HG03139 (cell line): ENCODE measurements around the gene PAX8.
"Not testable (repeated sequence)": the region's sequence is repeated elsewhere in the genome, so short reads cannot be mapped to it uniquely, and the experiment has no call there.

Experiments
- ATAC-seq: cut with Tn5 transposase; IDR thresholded peaks from one replicate; pipeline ENCODE4 v1.9.1; 2021; ENCODE audit not compliant: unreplicated experiment

The PAX8 gene

DNA sequence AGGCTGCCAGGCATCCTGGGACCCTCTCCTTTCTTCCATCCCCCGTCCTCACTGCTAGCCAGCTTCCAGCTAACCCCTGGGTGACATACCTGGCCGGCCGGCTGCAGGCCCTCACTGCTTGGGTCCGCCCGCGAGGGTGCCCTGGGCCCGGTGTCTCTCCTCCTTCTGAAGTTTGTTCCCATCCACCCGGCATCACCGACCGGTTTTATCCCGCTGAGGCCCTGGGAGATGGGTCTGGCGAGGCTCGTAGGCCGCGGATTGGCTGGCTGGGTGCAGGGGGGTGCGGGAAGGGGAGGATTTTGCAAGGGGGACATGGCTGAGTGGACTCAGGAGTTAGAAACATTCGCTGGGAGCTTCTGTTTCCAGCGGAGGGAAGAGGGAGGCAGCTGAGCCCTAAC lies at the start of gene PAX8:
PAX8 (minus strand) TSS at position 180 of the 398 bp plus-strand sequence. CDS start 527 bp downstream, outside the sequence.
- ATAC-seq = no peak

DNA sequence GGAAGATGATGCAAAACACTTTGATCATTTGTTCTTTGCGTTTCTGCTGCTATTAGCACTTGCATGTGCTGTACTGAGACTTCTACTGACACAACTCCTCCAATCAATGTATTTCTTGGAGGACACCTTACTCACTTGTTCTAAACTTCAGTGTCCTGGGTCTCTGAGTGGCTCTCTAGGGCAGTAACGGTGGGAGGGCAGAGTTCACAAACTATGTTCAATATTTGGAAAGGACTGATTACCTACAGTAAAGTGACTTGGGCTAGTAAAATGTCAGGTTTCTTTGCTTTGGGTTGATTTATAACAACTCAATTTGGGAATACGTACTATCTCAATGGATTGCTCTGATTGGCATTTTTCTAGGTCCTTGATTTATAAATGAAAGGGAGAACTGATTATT lies 49.3 kb upstream of the PAX8 start:
- ATAC-seq = no peak

DNA sequence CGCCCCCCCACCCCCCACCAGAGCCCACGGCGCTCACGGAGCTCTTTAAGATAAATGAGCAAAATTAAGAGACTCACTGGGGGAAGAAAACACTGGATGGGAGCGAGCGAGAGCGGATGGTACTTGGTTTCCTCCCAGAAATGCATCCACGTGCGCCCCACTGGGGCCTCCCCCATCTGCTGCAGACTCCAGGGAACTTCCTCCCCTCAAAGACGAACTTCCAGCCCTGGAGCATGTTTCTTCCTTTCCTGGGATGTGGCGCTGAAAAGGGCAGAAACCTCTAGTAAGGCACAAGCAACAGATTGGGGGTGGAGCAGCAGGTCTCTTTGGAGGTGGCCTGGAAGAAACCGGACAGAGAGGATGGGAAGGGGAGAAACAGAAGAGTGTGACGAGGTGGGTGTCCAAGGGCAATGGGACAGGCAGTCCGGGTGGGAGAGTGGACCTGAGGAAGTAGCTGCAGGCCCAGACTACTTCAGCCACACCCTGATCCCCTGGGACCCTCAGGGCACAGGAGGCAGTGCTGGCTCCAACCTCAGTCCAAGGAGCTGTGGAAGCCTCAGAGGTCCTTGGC lies 46.5 kb upstream of the PAX8 start:
- ATAC-seq = not testable (repeated sequence)

DNA sequence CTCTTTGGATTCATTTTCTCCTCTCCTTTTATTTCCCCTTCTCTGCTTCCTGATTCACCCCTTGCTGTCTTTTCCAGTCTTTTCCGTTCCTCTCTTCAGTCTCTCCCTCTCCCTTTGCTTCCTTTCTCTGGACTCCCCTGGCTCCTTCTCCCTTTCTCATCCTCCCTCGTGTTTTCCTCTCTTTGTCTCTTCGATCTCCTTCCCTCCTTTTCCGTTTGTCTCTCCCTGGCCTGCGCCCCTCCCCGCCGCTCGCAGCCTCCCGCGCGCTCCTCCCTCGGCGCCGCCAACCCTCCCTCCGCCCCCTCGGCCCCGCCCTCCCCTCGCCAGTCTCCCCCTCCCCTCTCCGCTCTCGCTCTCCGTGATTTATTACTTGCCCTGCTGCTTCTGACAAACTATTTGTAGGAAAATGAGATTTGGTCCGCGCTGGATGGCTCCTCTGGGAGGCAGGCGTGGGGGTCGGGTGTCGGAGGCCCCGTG lies 46.0 kb upstream of the PAX8 start:
- ATAC-seq = no peak

DNA sequence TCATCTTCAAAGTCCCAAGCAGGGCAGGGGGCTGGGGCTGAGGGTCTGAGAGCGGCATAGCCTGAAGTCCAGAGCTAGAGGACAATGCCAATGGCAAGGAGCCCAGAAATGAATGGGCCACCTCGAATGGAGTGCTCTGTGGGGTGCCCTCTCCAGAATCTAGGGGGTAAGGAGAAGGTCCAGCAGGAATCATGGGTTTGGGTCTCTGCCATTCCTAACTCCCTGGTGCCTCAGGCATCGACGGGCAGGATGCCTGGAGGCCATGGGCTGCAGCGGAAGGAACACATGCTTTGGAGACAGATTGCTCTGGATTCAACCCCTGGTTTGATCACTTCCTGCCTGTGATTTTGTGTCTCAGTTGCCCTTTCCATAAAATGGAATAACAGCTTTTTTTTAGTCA lies 44.4 kb upstream of the PAX8 start:
- ATAC-seq = not testable (repeated sequence)

DNA sequence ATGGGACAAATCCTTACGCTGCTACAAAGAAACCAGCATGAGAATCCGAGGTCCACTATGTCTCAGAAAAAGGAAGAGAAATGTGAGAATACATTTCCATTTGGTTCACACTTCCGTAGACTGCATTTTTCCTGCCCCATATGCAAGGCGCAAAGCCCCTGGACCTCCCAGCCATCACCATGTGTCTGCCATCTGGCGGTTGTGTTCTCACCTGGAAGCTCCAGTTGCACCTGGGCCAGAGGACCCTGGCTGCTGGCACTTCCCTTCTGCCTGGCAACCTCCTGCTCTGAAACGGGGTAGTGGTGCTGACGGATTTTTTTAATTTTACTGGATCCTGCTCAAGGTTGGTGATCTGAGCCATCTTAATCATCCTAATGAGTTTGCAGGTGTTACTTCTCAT lies 41.4 kb upstream of the PAX8 start:
- ATAC-seq = not testable (repeated sequence)

DNA sequence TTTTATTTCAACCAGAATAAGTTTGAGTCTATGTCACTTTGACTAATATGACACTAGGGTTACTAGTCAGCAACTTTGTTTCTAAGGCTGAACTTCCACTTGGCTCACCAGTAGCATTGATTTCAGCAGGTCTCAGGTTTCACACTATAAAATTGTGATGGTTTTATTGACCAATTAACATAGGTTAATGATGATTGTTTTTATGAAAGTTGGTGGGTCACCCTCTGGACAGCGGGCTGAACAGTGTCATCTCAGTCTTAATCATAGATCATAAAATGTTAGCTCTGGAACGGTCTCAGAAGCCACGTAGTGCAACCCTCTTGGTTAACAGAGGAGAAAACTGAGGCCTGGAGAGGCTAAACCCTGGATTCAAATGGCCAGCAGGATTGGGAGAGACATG lies 40.2 kb upstream of the PAX8 start:
- ATAC-seq = not testable (repeated sequence)

DNA sequence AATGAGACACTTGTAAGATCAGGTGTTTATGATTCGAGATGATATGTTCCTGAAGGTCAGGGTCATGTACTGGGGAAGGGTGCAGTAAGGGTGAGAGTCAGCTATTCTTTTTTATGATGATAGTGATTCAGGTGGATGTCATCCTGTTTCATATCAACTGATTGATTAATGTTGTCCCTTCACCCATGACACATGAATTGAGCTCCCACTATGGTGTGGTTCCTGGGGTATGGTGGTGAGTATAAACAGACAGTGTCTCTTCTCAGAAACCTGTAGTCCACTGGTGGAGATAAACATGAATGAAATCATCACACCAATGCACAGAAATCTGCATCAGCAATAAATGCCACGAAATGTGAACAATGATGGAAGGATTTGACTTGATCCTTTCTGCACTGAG lies 37.4 kb upstream of the PAX8 start:
- ATAC-seq = no peak

DNA sequence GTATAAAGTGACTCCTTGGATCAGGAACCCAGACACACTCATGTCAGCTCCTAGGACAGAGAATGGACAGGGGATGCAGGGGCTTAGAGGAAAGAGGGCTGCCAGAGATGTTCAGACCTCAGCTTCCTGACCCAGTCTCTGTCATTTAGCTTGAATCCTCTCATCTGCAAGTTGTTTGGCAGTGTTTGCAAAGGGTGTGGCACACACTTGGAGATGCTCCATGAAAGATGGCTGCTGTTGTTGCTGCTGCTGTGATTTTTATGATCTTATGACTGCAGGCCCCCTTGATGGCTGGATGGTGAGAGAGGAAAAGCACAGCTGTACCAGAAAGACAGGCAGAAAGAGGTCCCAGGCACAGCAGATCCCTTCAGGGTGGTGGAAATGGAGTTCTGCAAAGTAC lies 35.9 kb upstream of the PAX8 start:
- not testable (repeated sequence) for ATAC-seq

DNA sequence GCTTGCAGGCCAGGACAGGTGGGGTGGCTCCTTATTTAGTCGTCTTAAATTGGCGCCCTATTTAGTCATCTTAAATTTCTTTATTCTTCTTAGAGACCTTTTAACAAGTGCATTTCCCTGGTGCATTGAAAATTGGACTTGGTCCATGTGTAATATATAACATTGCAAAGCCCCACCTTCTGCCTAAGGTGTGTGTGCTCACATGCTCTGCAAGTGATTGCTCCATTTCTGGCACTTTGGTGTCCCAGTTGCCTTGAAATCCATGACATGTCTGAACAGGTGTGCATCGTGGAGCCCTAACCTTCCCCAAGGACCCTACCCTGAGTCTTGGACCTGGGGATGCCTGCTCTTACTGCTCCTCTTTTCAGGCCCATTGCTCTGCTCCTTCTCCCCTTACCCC lies 35.5 kb upstream of the PAX8 start:
- ATAC-seq = not testable (repeated sequence)

DNA sequence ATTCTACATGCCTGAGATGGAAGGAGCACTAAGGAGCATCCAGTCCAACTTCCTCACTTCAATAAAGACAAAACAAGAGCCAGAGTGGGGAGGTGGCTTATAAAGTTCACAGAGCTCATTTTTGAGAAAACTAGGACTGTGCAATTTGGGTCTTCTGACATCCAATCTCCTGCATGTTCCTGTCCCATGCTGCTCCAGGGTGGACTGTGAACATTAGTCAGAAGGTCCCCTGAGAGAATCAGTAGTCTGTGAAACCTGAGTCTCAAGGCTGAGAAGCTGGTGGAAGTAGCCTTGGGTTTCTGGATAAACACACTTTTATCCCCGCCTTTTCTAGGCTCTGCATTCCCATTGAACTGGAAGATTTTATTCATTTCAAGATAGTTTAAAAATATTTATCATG lies 33.1 kb upstream of the PAX8 start:
- not testable (repeated sequence) for ATAC-seq

DNA sequence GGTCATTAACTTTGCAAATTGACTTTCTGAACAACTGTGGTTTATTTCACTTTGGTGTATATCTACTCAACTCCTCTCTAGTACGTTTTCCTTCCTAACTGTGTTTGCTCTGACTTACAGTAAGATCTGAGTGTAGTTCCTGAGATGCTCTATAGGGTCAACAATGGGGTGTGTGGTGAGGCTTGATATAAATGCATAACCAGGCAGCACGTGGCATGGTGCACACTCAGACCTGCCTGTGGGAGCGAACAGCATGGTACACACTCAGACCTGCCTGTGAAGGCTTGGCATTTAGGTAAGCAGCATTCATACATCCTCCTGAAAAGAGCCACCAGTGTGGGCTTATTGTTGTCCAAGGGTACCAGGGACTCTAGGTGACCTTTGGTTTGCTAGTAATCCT lies 32.5 kb upstream of the PAX8 start:
- not testable (repeated sequence) for ATAC-seq

DNA sequence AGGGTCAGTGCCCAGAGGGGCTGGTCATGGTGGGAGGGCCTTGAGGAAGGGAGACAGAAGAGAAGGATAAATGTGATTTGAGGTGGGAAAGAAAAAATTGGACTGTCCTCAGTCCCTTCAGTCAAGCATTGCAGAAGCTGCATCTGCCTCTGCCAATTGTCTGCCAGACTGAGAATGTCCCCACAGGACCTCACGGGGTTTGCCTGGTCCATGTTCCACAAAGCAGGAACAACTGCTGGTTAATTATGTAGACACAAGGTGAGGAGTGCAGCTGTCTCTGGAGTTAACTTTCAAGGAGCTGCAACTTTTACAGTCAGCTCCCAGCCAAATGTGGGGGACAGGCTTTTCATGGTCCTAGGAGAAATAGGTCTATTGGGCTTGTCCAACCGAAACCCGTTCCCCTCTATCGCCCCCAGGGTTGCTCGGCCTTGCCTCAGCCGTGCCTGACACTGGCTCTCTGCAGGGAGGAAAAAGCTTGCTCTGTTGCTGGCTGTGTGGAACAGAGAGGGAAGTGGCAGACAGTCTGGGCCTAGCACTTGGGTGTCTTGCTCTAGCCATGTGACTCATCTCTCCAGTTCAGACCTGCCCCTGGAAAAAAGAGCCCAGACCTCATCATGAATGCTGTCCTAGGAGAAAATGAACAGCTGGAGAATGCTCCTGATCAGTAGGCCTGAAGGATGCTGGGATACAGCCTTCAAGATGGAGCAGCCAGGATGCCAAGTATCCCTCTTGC lies 31.1 kb upstream of the PAX8 start:
- ATAC-seq = no peak

DNA sequence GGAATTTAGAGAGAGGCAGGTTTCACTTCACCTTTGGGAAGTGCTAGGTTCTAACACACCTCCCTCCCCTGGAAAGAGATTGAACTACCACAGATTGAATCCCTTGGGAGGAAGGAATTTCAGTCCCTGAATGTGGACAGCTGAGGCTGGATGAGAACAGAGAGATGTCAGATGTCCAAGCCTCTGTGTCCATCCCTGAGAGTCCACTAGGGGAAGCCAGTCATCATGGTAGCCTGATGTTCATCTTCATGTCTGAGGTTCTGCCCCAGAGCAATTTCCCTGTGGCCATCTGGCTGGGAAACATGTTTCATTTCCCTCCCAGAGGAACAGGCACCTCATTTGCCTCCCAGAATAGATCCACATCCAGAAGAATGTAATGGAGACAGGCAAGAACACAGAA lies 30.1 kb upstream of the PAX8 start:
- ATAC-seq = not testable (repeated sequence)

DNA sequence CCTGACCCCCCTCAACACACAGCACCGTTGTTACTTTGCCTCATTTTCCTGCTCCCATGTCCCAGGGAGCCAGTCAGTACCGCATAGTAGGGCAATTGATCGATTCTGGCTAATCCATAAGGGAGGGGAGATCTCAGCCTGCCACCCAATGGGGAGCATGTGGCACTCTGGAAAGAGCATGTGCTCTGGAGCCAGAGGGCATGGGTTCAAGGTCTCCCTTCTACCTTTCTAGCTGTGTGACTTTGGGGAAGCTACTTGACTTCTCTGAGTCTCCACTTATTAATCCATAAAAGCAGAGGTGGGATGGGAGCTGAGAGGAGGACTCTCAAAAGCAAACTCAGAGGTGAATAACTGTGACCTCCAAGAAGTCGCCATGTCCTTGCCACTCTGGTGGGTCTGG lies 27.5 kb upstream of the PAX8 start:
- not testable (repeated sequence) for ATAC-seq

DNA sequence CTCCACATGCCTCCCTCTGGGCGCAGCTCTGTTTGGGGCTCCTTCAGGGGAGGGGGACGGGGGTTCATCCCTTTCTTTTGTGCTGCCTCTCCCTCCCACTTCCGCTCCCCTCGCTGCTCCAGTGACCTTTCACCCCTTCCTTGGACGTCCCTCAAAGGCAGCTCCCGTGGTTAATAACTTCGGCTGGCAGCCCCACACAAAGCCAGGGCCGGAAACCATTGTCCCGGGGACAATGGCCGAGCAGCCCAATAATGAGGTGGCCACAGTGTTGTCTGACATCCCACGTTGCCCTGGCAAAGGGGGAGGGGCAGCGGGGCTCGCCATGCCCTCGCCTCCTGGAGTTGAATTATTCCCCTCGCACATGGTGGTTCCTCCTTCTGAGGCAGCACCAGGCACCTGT lies 27.0 kb upstream of the PAX8 start:
- ATAC-seq = not testable (repeated sequence)

DNA sequence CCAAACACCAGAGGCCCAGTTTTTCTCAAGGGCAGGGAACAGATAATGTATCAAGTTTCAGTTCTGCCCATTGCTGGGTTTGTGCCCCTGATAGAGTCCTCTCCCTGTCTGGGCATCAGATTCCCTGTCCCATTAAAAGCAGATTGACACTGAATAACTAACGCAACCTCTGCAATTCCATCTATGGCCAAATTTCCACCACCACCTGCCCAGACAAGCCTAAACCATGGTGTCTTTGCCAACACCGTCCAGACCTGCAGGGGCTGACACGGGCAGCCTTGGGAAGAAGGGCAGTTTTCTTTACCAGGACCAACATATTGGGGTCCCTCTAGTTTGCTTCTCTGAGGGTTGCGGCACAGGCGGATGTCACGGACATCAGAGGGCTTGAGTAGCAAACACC lies 26.4 kb upstream of the PAX8 start:
- ATAC-seq = no peak

DNA sequence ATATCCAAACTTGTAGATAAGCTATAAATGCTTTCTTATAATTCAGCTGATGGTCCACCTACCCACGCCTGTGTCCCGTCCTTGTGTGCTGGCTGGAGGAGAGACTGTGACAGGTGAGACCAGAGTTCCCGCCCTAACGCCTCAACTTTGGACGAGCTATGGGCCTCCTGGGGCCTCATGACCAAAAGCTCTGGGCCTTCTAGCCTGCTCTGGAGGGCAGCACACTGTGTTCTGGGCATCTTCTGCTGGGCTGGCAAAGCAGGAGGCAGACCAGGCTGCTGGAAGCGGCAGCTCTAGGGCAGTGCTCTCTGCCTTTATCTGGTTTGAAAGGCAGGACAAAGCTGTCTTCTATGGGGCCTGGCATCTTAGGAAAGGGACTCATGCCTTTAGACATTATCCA lies 26.0 kb upstream of the PAX8 start:
- ATAC-seq = no peak

DNA sequence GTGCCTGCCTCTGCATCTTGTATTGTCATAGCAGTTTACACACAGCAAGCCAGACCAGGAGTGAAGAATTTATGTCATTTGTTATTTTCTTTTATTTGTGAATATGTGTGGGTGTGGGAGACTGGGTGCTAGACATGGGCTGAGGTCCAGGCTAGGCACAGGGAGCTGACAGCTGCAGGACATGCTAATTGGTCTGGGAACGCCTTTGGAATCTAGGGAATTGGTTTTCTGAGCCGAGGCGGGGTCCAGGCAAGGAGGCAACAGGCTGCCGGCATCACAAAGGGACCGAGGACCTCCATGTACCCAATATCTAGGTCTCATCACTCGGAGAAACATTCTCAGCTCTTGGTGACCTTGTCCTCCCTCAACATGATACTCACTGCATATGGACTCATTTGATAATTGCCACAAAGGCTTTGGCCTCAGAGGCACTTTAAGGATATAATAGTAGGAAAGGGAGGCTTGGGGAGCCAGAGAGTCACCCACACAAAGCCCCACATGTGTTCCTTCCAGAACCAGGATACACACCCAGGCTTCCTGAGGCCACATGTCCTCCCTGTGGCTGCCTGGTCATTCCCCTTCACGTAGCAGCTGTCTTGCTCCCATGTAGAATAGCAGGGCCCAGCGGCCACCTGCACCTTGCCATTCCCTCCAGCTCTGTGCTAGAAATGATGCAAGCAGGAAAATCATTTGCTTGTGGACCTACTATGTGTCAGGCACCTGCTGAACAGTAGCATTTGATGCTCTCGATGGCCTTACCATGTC lies 23.7 kb upstream of the PAX8 start:
- not testable (repeated sequence) for ATAC-seq

DNA sequence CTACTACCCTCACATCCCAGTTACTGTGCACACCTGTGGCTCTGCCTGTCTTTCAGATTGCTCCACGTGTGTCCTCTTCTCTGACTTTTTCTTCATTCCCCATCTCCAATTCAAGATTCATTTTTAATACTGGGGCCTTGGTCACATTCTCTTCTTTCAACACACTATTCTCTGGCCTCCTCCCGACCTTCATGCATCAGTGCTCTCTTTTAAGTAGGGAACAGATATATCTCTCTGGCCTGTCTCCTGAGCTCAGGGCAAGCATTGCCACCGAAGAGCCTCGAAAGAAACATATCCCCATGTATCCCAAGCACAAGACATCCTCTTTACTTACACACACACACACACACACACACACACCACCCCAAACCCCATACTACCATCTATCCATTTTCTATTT lies 21.6 kb upstream of the PAX8 start:
- no peak for ATAC-seq

DNA sequence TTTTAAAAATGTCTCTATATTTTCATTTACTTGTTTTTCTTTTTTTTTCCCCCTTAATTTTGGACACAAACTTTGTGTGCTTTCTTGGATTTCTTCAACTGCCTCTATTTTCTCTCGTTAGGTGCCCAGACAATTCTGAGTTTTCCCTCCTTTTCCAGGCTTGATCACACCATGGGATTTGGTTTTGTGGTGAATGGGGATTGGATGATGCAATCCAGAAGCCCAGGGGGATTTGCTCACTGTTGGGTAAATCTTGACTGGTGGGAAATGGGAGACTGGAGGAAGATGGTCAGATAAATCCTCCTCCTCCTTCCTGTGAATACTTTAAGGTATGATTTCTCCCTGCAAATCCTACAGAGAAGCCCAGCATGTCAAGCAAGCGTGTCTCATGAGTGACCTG lies 19.5 kb upstream of the PAX8 start:
- no peak for ATAC-seq

DNA sequence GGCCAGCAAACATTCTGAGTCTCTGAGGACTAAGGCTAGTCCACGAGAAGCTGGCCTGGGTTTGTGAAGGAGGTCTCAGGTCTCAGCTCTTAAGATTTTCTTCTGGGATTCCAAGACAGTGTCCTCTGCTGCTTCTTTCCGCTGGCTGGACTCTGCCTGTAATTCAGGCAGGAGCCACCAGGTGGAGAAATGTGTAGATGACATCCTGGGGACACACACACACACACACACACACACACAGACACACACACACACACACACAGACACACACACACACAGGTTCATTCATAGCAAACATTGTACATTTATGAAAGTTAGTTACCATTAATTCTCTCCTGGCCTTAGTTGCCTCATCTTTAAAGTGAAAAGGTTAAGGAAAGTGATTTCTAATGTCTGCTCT lies 18.9 kb upstream of the PAX8 start:
- not testable (repeated sequence) for ATAC-seq
